Astrocyte of the cerebellum (primary cell): ENCODE data around the gene PRMT2.
A peak's percentile ranks its signal among the peaks of the same experiment; 100 is the strongest.

Experiments
- DNase-seq: peaks from one replicate; pipeline ENCODE4 v3.0.0-alpha.2; 2011; ENCODE audit warnings: low read depth
- H3K4me3 ChIP-seq: 2 replicates; pipeline ENCODE4 v1.5.1; 2011; ENCODE audit warnings: mild to moderate bottlenecking, low read depth, low read length, moderate library complexity
- CTCF ChIP-seq: IDR thresholded peaks from 2 replicates; pipeline ENCODE4 v1.5.1; 2012; ENCODE audit warnings: low read length, low read depth, moderate library complexity, mild to moderate bottlenecking; ENCODE audit errors: missing control alignments
- in situ Hi-C: cut with HindIII; loops from 2 replicates; pipeline ENCODE4 v1.10.0; 2017; ENCODE audit warnings: low sequenced_read_pairs

Gene PRMT2

DNA sequence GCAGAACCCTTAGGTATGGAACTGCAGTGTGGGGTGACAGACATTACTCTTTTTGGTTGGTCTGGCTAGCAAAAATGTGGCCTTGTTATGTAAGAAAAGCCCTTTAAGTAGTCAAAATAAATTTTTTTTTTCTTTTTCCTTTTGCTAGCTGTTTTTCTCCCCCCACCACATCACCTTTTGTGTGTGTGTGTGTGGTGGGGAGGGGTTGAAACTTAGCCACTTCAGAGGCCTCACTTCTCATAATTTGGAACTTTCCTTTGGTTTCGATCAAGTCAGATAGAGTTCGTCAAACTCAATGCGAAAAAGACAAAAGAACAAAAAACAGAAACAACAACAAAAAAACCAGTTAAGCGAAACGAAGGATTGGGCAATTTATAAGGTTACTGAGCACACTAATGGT lies 1.9 kb upstream of the PRMT2 start:
- no peak overlapping the region for H3K4me3 ChIP-seq
- in situ Hi-C loops = no loop called here
- no peak for TF ChIP-seq CTCF
- no peak for DNase-seq

GRCh38 chr21:46634427-46634826 lies 1.0 kb upstream of the PRMT2 start:
- no peak for TF ChIP-seq CTCF
- H3K4me3 ChIP-seq = peak overlapping the region; percentile 99
- no peak for DNase-seq
- in situ Hi-C loops = no loop called here

DNA sequence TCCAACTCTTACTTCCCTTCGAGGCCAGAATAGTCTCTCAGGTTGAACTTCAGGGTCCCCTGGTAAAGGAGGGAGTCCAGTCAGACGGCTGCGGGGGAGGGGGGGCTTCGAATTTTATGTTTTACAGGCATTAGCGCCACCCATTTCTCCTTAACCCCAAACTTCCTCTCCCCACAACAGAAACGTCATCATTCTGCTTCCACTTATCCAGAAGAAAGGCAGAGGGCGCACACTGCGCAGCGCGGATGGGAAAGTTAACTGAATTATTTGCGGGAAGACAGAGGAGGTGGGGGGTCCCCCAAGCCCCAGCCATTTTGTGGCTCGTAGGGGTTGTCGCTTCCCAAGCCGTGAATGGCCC lies 529 bp upstream of the PRMT2 start:
- in situ Hi-C loops = no loop called here
- peak overlapping the region; percentile 99 for H3K4me3 ChIP-seq
- no peak for TF ChIP-seq CTCF
- peak; percentile 80 for DNase-seq

DNA sequence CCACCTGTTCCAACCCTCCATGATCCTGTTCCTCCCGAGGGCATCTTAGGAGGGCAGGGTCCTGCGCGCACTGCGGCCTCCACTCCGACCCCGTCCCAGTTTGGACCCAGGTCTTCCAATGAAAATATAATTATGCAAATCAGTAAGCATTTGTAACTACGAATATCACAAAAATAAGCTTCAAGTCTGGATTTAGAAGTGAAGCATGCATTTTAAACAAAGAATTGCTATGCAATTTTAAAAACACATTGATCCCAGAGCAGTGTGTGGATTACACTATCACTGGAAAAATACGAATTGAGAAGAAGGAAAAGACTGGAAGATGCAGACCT lies 673 bp downstream of the PRMT2 start:
- no peak for TF ChIP-seq CTCF
- in situ Hi-C loops = no loop called here
- H3K4me3 ChIP-seq = peak overlapping the region; percentile 99
- no peak for DNase-seq

DNA sequence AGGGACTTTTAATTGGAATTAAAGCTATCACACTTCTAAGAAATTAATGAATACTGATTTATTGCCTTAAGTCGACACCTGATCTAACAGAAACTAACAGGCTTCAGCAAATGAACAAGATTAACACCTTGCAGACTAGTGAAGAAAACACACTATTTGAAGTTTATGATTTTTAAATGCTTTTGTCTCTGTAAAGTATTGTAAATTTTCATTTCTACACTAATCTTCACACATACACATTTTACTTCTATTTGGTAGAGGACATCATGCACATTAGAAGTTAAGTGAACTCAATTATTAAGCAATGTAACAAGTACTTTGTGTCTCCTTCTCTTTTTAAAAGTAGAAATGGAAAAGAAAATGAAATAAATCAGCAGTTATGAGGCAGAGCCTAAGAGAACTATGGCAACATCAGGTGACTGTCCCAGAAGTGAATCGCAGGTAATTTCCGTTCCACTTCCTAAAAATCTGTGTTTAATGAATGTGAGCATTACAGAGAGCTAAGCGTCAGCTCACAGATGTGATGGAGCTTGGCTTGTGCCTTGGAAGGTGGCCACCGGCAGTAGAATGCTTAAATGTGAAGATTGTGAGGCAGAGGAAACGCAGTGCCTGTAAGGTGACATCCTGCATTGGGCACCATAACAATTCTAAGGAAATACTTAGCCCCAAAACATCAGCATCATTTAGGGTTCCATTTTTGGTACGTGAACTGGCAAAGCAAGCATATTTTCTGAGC lies 1.2 kb downstream of the PRMT2 start:
- peak overlapping the region; percentile 99 for H3K4me3 ChIP-seq
- no peak for DNase-seq
- in situ Hi-C loops = no loop called here

DNA sequence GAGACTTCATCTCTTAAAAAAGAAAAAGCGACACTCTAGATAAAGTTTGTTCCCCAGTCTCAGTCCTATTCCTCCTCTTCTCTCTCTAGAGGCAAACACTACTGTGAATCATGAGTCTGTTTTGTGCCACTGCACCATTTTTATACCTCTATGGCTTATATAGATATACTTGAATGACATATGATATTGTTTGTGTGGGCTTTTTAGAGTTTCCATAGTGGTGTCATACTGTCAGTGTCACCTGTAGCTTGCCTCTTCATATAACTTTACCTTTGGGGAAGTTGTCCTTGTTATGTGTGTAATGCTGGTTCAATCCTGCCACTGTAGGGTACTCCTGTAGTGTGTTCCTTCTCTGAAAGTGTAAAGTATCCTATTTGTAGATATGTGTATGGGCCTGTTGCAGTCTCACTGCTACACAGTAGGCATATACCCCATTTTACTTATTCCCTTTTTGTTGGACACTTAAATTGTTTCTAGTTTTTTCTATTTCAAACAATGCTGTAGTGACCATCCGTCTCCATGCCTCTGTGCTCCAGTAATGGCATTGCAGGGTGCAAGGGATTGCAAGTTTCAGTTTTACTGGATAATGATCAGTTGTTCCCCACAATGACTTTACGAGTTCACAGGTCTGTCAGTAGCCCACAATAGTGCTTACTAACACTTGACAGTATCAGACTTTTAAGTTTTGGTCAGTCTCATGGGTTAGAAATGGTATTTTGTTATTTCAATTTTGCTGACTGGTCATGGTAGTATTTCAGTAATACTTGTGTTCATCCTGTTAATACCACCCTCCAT lies 2.7 kb downstream of the PRMT2 start:
- H3K4me3 ChIP-seq = peak overlapping the region; percentile 24

More for the DNA sequence above, 1.2 kb downstream of the PRMT2 start:
- TF ChIP-seq CTCF = no peak

More for the DNA sequence above, 2.7 kb downstream of the PRMT2 start:
- in situ Hi-C loops = no loop called here
- TF ChIP-seq CTCF = no peak
- DNase-seq = no peak
